ENCODE results near the gene SP110. TPM values are rescaled to one million over a fixed set of nuclear protein-coding genes. Genes with fewer than 3 reads are reported as not detected.
"Not testable (repeated sequence)": the region's sequence is repeated elsewhere in the genome, so short reads cannot be mapped to it uniquely, and the experiment has no call there.

Gene SP110
- total RNA-seq: 100 to 1,000 TPM; 118 to 128 TPM

GRCh38 chr2:230219419-230220331 lies at the start of gene SP110:
TSS of gene SP110 (minus strand) at chr2:230219984. CDS start at chr2:230216927, 3,057 bp downstream.
- Mint-ChIP-seq H3K36me3 (ENCODE audit: insufficient read depth in 2 of 2) (peaks cover 20 to 50% of the 10 kb centered on the region in 2 donors), H3K4me3 (peak within 1 kb of the TSS; percentile 95 to 99), H3K4me1 (ENCODE audit: low read depth) (peaks cover 84% of the 10 kb centered on the region), H3K9me3 (peaks cover 0 to 2% of the 10 kb centered on the region in 2 donors), H3K27ac (peak within 1 kb of the TSS; percentile 96), H3K27me3 (ENCODE audit: low read depth) (no peaks in the 10 kb centered on the region)
- DNase-seq: peak; percentile 83 to 84
- ATAC-seq (replicated peaks in 1 of 2): peak; percentile 92 to 94

- H3K4me1 Mint-ChIP-seq (ENCODE audit: low read depth): peaks cover 61% of the 10 kb centered on the region
- H3K27ac Mint-ChIP-seq: peak overlapping the region; percentile 96
- peak in 1 of 2 donors; percentile 27 for DNase-seq
- peak; percentile 57 to 73 for ATAC-seq (replicated peaks in 1 of 2)
- no peaks in the 10 kb centered on the region for H3K27me3 Mint-ChIP-seq (ENCODE audit: low read depth)
- H3K9me3 Mint-ChIP-seq: peaks cover 13 to 16% of the 10 kb centered on the region in 2 donors
- peaks cover 38 to 64% of the 10 kb centered on the region in 2 donors for H3K36me3 Mint-ChIP-seq (ENCODE audit: insufficient read depth in 2 of 2)
- peak overlapping the region; percentile 65 to 77 for H3K4me3 Mint-ChIP-seq
Measured at GRCh38 chr2:230268606-230269243, 48.9 kb upstream of the SP110 start.

DNA sequence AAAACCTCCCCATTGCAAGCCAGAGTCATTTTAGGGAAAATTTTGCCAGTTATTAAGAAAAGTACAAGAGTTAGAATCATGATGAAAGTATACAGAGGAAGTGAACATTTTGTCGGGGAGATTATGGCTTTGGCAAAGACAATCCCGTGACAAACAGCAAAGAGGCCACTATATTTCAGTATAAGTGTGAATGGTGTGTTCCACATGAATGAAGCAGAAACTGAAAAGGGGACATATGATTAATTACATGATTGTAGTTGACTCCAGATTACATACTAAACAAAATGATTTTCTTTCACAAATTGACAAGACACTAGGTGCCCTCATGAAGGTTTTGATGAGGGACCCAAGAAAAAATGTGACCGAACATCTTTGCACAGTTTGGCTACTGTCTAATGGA lies 47.8 kb upstream of the SP110 start:
- Mint-ChIP-seq H3K4me1 (ENCODE audit: low read depth) (peaks cover 72% of the 10 kb centered on the region), H3K4me3 (peak overlapping the region; percentile 43 to 53), H3K27me3 (ENCODE audit: low read depth) (no peaks in the 10 kb centered on the region), H3K27ac (peak overlapping the region; percentile 87), H3K9me3 (peaks cover 10 to 15% of the 10 kb centered on the region in 2 donors), H3K36me3 (ENCODE audit: insufficient read depth in 2 of 2) (peaks cover 37 to 59% of the 10 kb centered on the region in 2 donors)
- ATAC-seq (replicated peaks in 1 of 2) (peak; percentile 71 to 74), DNase-seq (no peak)

DNA sequence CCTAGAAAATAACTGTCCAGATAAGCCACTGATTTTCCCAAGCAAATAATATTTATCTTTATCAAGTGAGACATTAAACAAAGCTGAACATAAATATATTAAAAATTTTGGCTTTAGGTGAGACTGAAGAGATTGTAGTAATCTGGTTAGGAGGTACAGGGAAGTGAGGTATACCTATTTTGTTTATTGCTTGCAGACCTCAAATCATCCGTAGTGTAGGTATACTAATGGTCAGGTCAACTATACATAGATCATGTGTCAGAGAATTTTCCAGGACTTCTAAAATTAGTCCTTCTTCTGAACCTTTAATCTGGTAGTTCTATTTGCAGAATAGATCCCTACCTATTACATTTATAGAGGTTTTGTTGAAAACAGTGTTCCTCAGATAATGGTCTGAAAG lies 47.3 kb upstream of the SP110 start:
- Mint-ChIP-seq H3K27ac (peak overlapping the region; percentile 87), H3K36me3 (ENCODE audit: insufficient read depth in 2 of 2) (peaks cover 38 to 59% of the 10 kb centered on the region in 2 donors), H3K27me3 (ENCODE audit: low read depth) (no peaks in the 10 kb centered on the region), H3K4me1 (ENCODE audit: low read depth) (peaks cover 77% of the 10 kb centered on the region), H3K4me3 (peak overlapping the region; percentile 23 to 43), H3K9me3 (peaks cover 8 to 12% of the 10 kb centered on the region in 2 donors)
- no peak for ATAC-seq (replicated peaks in 1 of 2)
- no peak for DNase-seq

- peaks cover 6 to 10% of the 10 kb centered on the region in 2 donors for H3K9me3 Mint-ChIP-seq
- DNase-seq: no peak
- no peaks in the 10 kb centered on the region for H3K27me3 Mint-ChIP-seq (ENCODE audit: low read depth)
- H3K4me1 Mint-ChIP-seq (ENCODE audit: low read depth): peaks cover 80% of the 10 kb centered on the region
- H3K4me3 Mint-ChIP-seq: no peak overlapping the region
- peak overlapping the region; percentile 87 for H3K27ac Mint-ChIP-seq
- H3K36me3 Mint-ChIP-seq (ENCODE audit: insufficient read depth in 2 of 2): peaks cover 39 to 59% of the 10 kb centered on the region in 2 donors
- no peak for ATAC-seq (replicated peaks in 1 of 2)
Measured at GRCh38 chr2:230266638-230267037, 46.9 kb upstream of the SP110 start.

GRCh38 chr2:230264945-230265344 lies 45.2 kb upstream of the SP110 start:
- not testable (repeated sequence) for ATAC-seq (replicated peaks in 1 of 2); H3K27me3 Mint-ChIP-seq (ENCODE audit: low read depth); DNase-seq; H3K4me3 Mint-ChIP-seq; H3K27ac Mint-ChIP-seq
- Mint-ChIP-seq H3K4me1 (ENCODE audit: low read depth) (peaks cover 82% of the 10 kb centered on the region), H3K9me3 (peaks cover 12 to 13% of the 10 kb centered on the region in 2 donors), H3K36me3 (ENCODE audit: insufficient read depth in 2 of 2) (peaks cover 44 to 61% of the 10 kb centered on the region in 2 donors)

GRCh38 chr2:230262246-230262645 lies 42.5 kb upstream of the SP110 start:
- Mint-ChIP-seq H3K4me3 (peak overlapping the region; percentile 20 to 48), H3K27me3 (ENCODE audit: low read depth) (no peaks in the 10 kb centered on the region), H3K36me3 (ENCODE audit: insufficient read depth in 2 of 2) (peaks cover 38 to 51% of the 10 kb centered on the region in 2 donors), H3K27ac (peak overlapping the region; percentile 15), H3K9me3 (peaks cover 13 to 14% of the 10 kb centered on the region in 2 donors), H3K4me1 (ENCODE audit: low read depth) (peaks cover 68% of the 10 kb centered on the region)
- DNase-seq (no peak), ATAC-seq (replicated peaks in 1 of 2) (peak; percentile 66 to 76)

- no peak for ATAC-seq (replicated peaks in 1 of 2)
- Mint-ChIP-seq H3K27me3 (ENCODE audit: low read depth) (no peaks in the 10 kb centered on the region), H3K4me3 (no peak overlapping the region), H3K27ac (no peak overlapping the region), H3K4me1 (ENCODE audit: low read depth) (peaks cover 51% of the 10 kb centered on the region), H3K36me3 (ENCODE audit: insufficient read depth in 2 of 2) (peaks cover 33 to 36% of the 10 kb centered on the region in 2 donors), H3K9me3 (peaks cover 13 to 14% of the 10 kb centered on the region in 2 donors)
- DNase-seq: no peak
Measured at GRCh38 chr2:230258483-230258882, 38.7 kb upstream of the SP110 start.

DNA sequence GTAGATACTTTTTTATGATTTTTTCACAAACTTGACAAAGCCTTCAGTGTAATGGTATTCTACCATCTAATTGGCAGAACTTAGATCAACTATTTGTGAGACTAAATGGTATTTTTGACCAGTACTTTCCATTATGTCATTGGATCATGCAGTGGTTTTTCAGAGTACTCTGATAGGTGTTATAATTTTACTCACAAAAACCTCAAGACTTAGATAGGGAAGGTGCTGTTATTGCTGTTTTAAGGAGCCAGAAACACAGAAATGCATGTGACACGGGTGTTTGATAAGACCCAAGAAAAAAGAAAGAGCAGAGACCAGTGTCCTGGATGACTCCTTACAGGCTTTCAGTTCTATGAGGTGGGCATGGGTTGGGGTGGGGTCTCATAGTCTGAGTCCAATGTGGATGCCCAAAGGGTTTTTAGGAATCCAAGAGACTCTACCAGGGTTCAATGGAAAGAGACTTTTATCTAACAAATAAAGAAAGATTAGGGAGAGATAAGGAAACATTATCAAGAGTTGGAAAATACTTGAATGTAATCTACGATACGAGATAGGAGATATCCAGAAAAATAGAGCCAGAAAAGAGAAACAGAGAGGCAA lies 37.0 kb upstream of the SP110 start:
- H3K4me1 Mint-ChIP-seq (ENCODE audit: low read depth): peaks cover 34% of the 10 kb centered on the region
- H3K36me3 Mint-ChIP-seq (ENCODE audit: insufficient read depth in 2 of 2): peaks cover 25 to 28% of the 10 kb centered on the region in 2 donors
- ATAC-seq (replicated peaks in 1 of 2): peak; percentile 61 to 67

GRCh38 chr2:230254152-230254881 lies 34.5 kb upstream of the SP110 start:
- DNase-seq (peak; percentile 52 to 69), ATAC-seq (replicated peaks in 1 of 2) (peak; percentile 78 to 79)
- Mint-ChIP-seq H3K9me3 (no peaks in the 10 kb centered on the region), H3K36me3 (ENCODE audit: insufficient read depth in 2 of 2) (peaks cover 6% of the 10 kb centered on the region in 2 donors), H3K27ac (no peak overlapping the region), H3K27me3 (ENCODE audit: low read depth) (no peaks in the 10 kb centered on the region), H3K4me3 (no peak overlapping the region), H3K4me1 (ENCODE audit: low read depth) (peaks cover 21% of the 10 kb centered on the region)

More for the DNA sequence above, 37.0 kb upstream of the SP110 start:
- Mint-ChIP-seq H3K27ac (peak overlapping the region; percentile 86), H3K4me3 (peak overlapping the region; percentile 16 to 47), H3K27me3 (ENCODE audit: low read depth) (no peaks in the 10 kb centered on the region), H3K9me3 (peaks cover 13 to 14% of the 10 kb centered on the region in 2 donors)
- DNase-seq: peak; percentile 21 to 38

GRCh38 chr2:230250231-230250630 lies 30.4 kb upstream of the SP110 start:
- no peak for DNase-seq
- Mint-ChIP-seq H3K27me3 (ENCODE audit: low read depth) (no peaks in the 10 kb centered on the region), H3K4me3 (no peak overlapping the region), H3K4me1 (ENCODE audit: low read depth) (no peaks in the 10 kb centered on the region), H3K9me3 (no peaks in the 10 kb centered on the region), H3K36me3 (ENCODE audit: insufficient read depth in 2 of 2) (peaks cover 0 to under 1% of the 10 kb centered on the region in 2 donors), H3K27ac (no peak overlapping the region)
- ATAC-seq (replicated peaks in 1 of 2): no peak

DNA sequence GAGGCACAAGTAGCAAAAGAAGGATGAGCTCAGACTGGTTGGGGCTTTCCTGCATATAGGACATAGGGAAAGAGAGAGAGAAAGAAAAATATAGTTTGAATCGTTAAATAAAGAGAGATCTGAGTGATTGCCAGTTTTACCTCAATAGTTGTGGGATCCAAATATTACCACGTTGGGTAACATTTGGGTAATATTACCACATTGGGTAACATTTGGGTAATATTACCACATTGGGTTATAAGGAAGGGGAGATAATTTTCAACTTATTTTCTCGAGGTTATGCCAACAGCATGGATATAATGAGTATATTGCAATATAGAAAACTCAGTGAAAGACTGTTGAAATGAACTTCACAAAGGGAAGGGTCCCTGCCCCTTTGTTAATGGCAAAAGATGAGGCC lies 26.4 kb upstream of the SP110 start:
- Mint-ChIP-seq H3K4me3 (no peak overlapping the region), H3K36me3 (ENCODE audit: insufficient read depth in 2 of 2) (peaks cover 12 to 17% of the 10 kb centered on the region in 2 donors), H3K9me3 (no peaks in the 10 kb centered on the region), H3K27ac (no peak overlapping the region), H3K4me1 (ENCODE audit: low read depth) (peaks cover 4% of the 10 kb centered on the region), H3K27me3 (ENCODE audit: low read depth) (no peaks in the 10 kb centered on the region)
- ATAC-seq (replicated peaks in 1 of 2): no peak
- DNase-seq: no peak
